ENCODE data around the gene EARS2. TPM values are rescaled to one million over a fixed set of nuclear protein-coding genes. Genes with fewer than 3 reads are reported as not detected.

EARS2 gene
- total RNA-seq, 1 experiment from 2014 or later: 50.1 TPM

DNA sequence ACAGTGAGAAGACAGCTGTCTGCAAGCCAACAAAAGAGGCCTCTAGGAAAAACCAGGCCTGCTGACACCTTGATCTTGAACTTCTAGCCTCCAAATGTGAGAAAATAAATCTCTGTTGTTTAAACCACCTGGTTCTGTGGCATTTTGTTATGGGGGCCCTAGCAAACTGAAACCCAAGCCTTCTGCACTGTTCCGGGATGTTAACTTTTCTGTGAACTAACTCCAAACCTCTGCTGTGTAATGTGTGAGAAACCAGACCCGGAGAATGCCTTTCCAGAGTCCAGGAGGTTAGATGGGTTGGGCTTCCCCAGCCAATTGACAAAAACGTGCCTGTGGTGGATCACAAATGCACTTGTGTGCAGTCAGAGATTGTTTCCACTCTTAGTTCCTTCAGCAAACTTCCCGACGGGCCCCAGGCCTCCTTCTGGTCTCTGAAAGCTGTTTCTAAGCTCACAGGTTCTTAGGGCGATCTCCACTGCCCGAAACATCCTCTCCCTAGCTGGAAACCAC lies 33.2 kb downstream of the EARS2 start:
- Mint-ChIP-seq H3K9me3 (no peaks in the 10 kb centered on the region), H3K27ac (no peak overlapping the region), H3K4me3 (no peak overlapping the region), H3K36me3 (ENCODE audit: insufficient read depth in 1 of 3, low read depth in 3 of 3) (peaks cover 39 to 82% (median 76%) of the 10 kb centered on the region in 3 experiments), H3K27me3 (ENCODE audit: low read depth) (no peaks in the 10 kb centered on the region), H3K4me1 (no peaks in the 10 kb centered on the region)
- Histone ChIP-seq H3K4me2 (ENCODE audit: insufficient read depth, insufficient read length, low read length) (no peak overlapping the region), H3K27me3 (ENCODE audit: insufficient read depth, low read length) (no peaks in the 10 kb centered on the region), H3K18ac (ENCODE audit: insufficient read length, low read depth, low read length) (no peak overlapping the region), H2BK120ac (ENCODE audit: low read depth, low read length, poor library complexity, severe bottlenecking) (no peak overlapping the region), H3K23ac (ENCODE audit: insufficient read length, low read depth, low read length) (no peak overlapping the region), H2BK15ac (ENCODE audit: low read depth, low read length) (no peak overlapping the region), H3K23me2 (ENCODE audit: insufficient read length, low read depth, low read length, poor library complexity, severe bottlenecking) (no peaks in the 10 kb centered on the region), H3T11ph (ENCODE audit: low read length) (no peak overlapping the region), H2BK20ac (ENCODE audit: low read depth, low read length, poor library complexity, severe bottlenecking) (no peak overlapping the region), H2BK12ac (ENCODE audit: insufficient read length, low read depth, low read length) (no peak overlapping the region), H3K4ac (ENCODE audit: low read depth, low read length) (no peak overlapping the region), H3K14ac (ENCODE audit: insufficient read depth, low read length) (no peak overlapping the region), H4K5ac (ENCODE audit: insufficient read length, low read depth, low read length) (no peak overlapping the region), H2BK5ac (ENCODE audit: insufficient read length, low read length) (no peak overlapping the region), H3K4me1 (ENCODE audit: insufficient read depth, low read length) (no peaks in the 10 kb centered on the region), H4K8ac (replicated peaks; ENCODE audit: insufficient read length, low read depth, low read length) (no peak overlapping the region), H4K91ac (ENCODE audit: insufficient read length, low read depth, low read length) (no peak overlapping the region), H3K27ac (ENCODE audit: insufficient read length, low read depth, low read length) (no peak overlapping the region), H3K56ac (ENCODE audit: insufficient read length, low read depth, low read length) (no peak overlapping the region), H3K9ac (ENCODE audit: extremely low read depth, insufficient read length, low read length) (no peak overlapping the region), H2AFZ (ENCODE audit: low read length) (no peak overlapping the region), H3K9me3 (ENCODE audit: control insufficient read depth, low read depth, low read length) (no peaks in the 10 kb centered on the region), H3K79me1 (ENCODE audit: insufficient read depth, low read depth, low read length, poor library complexity, severe bottlenecking) (no peaks in the 10 kb centered on the region), H3K79me2 (ENCODE audit: insufficient read depth, low read length) (no peaks in the 10 kb centered on the region), H4K20me1 (ENCODE audit: control insufficient read depth, insufficient read depth, insufficient read length) (no peaks in the 10 kb centered on the region), H2AK5ac (ENCODE audit: insufficient read length, low read length) (no peak overlapping the region)
- DNase-seq: no peak
- WGBS (ENCODE audit: extremely low coverage, insufficient read length, low lambda C conversion rate): no CpG with 5 or more reads among the region's 7 CpGs
- TF ChIP-seq, protein P1, sequence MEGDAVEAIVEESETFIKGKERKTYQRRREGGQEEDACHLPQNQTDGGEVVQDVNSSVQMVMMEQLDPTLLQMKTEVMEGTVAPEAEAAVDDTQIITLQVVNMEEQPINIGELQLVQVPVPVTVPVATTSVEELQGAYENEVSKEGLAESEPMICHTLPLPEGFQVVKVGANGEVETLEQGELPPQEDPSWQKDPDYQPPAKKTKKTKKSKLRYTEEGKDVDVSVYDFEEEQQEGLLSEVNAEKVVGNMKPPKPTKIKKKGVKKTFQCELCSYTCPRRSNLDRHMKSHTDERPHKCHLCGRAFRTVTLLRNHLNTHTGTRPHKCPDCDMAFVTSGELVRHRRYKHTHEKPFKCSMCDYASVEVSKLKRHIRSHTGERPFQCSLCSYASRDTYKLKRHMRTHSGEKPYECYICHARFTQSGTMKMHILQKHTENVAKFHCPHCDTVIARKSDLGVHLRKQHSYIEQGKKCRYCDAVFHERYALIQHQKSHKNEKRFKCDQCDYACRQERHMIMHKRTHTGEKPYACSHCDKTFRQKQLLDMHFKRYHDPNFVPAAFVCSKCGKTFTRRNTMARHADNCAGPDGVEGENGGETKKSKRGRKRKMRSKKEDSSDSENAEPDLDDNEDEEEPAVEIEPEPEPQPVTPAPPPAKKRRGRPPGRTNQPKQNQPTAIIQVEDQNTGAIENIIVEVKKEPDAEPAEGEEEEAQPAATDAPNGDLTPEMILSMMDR (conservative IDR thresholded peaks at IDR 0.05): no peak

All from H9 (cell line).